K562 (cell line): Measurements from ENCODE around the gene SLC25A29. TPM values are rescaled to one million over a fixed set of nuclear protein-coding genes. Genes with fewer than 3 reads are reported as not detected.

Source experiments
- E2F8 ChIP-seq: fragments of 450-650 bp; IDR thresholded peaks from 2 replicates; pipeline ENCODE4 v1.7.1; 2018; ENCODE audit warnings: mild to moderate bottlenecking, low read depth; ENCODE audit not compliant: partially characterized antibody
- FOXK1 ChIP-seq: sonication (generic); formaldehyde crosslinking; IDR thresholded peaks from 2 replicates; pipeline ENCODE4 v1.8.0; 2022; ENCODE audit warnings: missing genetic modification reagents, mild to moderate bottlenecking, borderline replicate concordance
- HDAC8 ChIP-seq: fragments of 450-650 bp; IDR thresholded peaks from 2 replicates; pipeline ENCODE4 v1.6.1; 2016; ENCODE audit warnings: mild to moderate bottlenecking, missing genetic modification characterization, moderate library complexity, missing compliant biosample characterization
- HES1 ChIP-seq: fragments of 450-650 bp; IDR thresholded peaks from 2 replicates; pipeline ENCODE4 v1.6.1; 2016; ENCODE audit warnings: low read depth, mild to moderate bottlenecking, moderate library complexity
- IRF1 ChIP-seq: sonication (generic); formaldehyde crosslinking; IDR thresholded peaks from 2 replicates; pipeline ENCODE4 v1.8.0; 2022; ENCODE audit warnings: missing genetic modification reagents, mild to moderate bottlenecking, borderline replicate concordance
- NRF1 ChIP-seq, 2 experiments: fragments of 450-650 bp; IDR thresholded peaks in 1 of 2; conservative IDR thresholded peaks in 1 of 2; 2 replicates each; pipeline ENCODE4 v1.6.1; 2014; ENCODE audit warnings: mild to moderate bottlenecking in 2 of 2
- POLR3A ChIP-seq: IDR thresholded peaks from 2 replicates; pipeline ENCODE4 v1.6.1; 2011; ENCODE audit warnings: borderline replicate concordance, mild to moderate bottlenecking, moderate library complexity; ENCODE audit not compliant: insufficient read length, insufficient read depth; ENCODE audit errors: extremely low read depth
- RB1 ChIP-seq: fragments of 450-650 bp; IDR thresholded peaks from 2 replicates; pipeline ENCODE4 v1.6.1; 2017; ENCODE audit warnings: low read depth, mild to moderate bottlenecking
- RBM25 ChIP-seq: fragments of 200-400 bp; formaldehyde crosslinking; IDR thresholded peaks from 2 replicates; pipeline ENCODE4 v1.6.1; 2018; ENCODE audit warnings: low read length, low read depth, moderate library complexity; ENCODE audit not compliant: severe bottlenecking
- SIN3A ChIP-seq, 2 experiments: fragments of 150-350 bp in 1 of 2; IDR thresholded peaks; 2 replicates each; pipeline ENCODE4 v1.6.1; 2011 to 2016; ENCODE audit warnings: borderline replicate concordance in 2 of 2, low read depth in 2 of 2, low read length in 2 of 2, mild to moderate bottlenecking in 2 of 2, moderate library complexity in 2 of 2; ENCODE audit not compliant: control insufficient read depth in 1 of 2
- XRCC5 ChIP-seq: fragments of 200-400 bp; formaldehyde crosslinking; IDR thresholded peaks from 2 replicates; pipeline ENCODE4 v1.6.1; 2017; ENCODE audit warnings: low read depth, mild to moderate bottlenecking, low read length
- ZBTB43 ChIP-seq: sonication (generic); formaldehyde crosslinking; IDR thresholded peaks from 2 replicates; pipeline ENCODE4 v1.8.0; 2023; ENCODE audit warnings: mild to moderate bottlenecking, missing genetic modification reagents
- ZFPM2 ChIP-seq: fragments of 250-450 bp; sonication (Bioruptor Pico); IDR thresholded peaks from 2 replicates; pipeline ENCODE4 v1.5.1; 2022; ENCODE audit warnings: mild to moderate bottlenecking
- ZHX1 ChIP-seq: fragments of 150-350 bp; conservative IDR thresholded peaks from 2 replicates; pipeline ENCODE4 v1.6.1; 2014; ENCODE audit warnings: low read length
- ZNF143 ChIP-seq: sonication (generic); formaldehyde crosslinking; IDR thresholded peaks from 2 replicates; pipeline ENCODE4 v1.9.0; 2022; ENCODE audit warnings: mild to moderate bottlenecking, missing genetic modification reagents
- ZNF282 ChIP-seq: sonication (generic); formaldehyde crosslinking; IDR thresholded peaks from 2 replicates; pipeline ENCODE4 v1.8.1; 2023; ENCODE audit warnings: missing genetic modification reagents
- ZNF507 ChIP-seq: conservative IDR thresholded peaks from 2 replicates; pipeline ENCODE4 v1.6.1; 2017; ENCODE audit warnings: missing genetic modification characterization, missing compliant biosample characterization
- ZNF583 ChIP-seq: fragments of 250-450 bp; sonication (Bioruptor Pico); IDR thresholded peaks from 2 replicates; pipeline ENCODE4 v1.4.0; 2020
- polyA plus RNA-seq, 8 experiments: library from polyadenylated mRNA; depleted of rRNA in 4 of 8; stranded (reverse) in 5 of 8; unstranded in 3 of 8; fragments of >200 nt; fragmentation: Nextera tagmentation in 2 of 8; fragmentation: Illumina TruSeq in 1 of 8; extraction: Ambion mirVana in 2 of 8; extraction: Trizol in 1 of 8; gene quantifications; 2 replicates each; pipeline versions ENCODE4 v1.2.1 to v1.2.3, GENCODE V29; 2011 to 2014; ENCODE audit warnings: inconsistent platforms in 1 of 8, missing spikeins in 1 of 8
- total RNA-seq, 7 experiments: library from RNA; depleted of rRNA in 6 of 7; stranded (reverse); fragments of >200 nt in 6 of 7; fragmentation: Illumina TruSeq in 2 of 7; extraction: Trizol in 2 of 7; gene quantifications; 2 replicates each; pipeline versions ENCODE4 v1.2.1 to v1.2.3, GENCODE V29; 2011 to 2021; ENCODE audit warnings: low replicate concordance in 1 of 7

The SLC25A29 gene
- total and polyA plus RNA-seq, 9 of the 15 experiments (the other 6 are each of a cell fraction or from before 2014, with no cell fraction given), result 0.07 to 17.5 (median 4.8) TPM

- TF ChIP-seq ZNF143, result no peak
- TF ChIP-seq NRF1 (conservative IDR thresholded peaks at IDR 0.05 in 1 of 2, IDR thresholded peaks at IDR 0.05 in 1 of 2), result peak; percentile 93 to 94
- TF ChIP-seq HDAC8 (tag), result 0 out of 2 replicates have a peak, but pooled peaks have one; percentile 19
- no peak for TF ChIP-seq ZHX1
- no peak for TF ChIP-seq POLR3A
- TF ChIP-seq ZBTB43 (CRISPR knock-in tag), result no peak
- no peak for TF ChIP-seq ZNF507
- TF ChIP-seq RB1, result peak; percentile 66; the same call in 1 of the 2 replicates
- TF ChIP-seq RBM25, result peak; percentile 10
- no peak for TF ChIP-seq FOXK1
- TF ChIP-seq XRCC5, result no peak
- TF ChIP-seq ZFPM2 (CRISPR knock-in tag), result no peak
- TF ChIP-seq IRF1 (CRISPR knock-in tag), result no peak
- no peak for TF ChIP-seq HES1
- TF ChIP-seq SIN3A (IDR thresholded peaks at IDR 0.05; ENCODE audit: borderline replicate concordance in 2 of 2, control insufficient read depth in 1 of 2, low read depth in 2 of 2, low read length in 2 of 2), result no peak; a peak in 1 of 4 replicates
- TF ChIP-seq ZNF282 (CRISPR knock-in tag), result peak; percentile 88; the same call in 1 of the 2 replicates
- peak; percentile 20 for TF ChIP-seq E2F8
- no peak for TF ChIP-seq ZNF583
Observed at GRCh38 chr14:100285021-100285912, 21.0 kb downstream of the SLC25A29 start (continued).
